ENCODE measurements around the gene RRAD.

DNA sequence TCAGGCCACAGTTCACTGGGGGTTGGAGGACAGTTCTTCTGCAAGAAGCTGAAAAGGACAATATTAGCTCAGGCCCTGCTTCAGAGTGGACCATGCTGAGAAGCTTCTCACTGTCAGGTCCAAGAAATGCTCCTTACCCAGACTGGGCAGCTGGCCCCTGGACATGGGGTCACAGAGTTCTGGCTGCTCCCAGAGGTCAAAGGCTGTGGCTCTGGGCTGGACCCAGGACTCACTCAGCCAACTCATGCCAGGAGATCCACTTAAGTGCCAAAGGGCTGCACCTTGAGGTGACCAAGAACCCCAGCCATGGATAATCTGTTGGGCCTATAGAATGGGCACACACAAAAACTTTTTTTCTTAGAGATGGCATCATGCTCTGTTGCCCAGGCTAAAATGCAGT is 14.0 kb upstream of the RRAD start:
- TF ChIP-seq POLR2AphosphoS5 (IDR thresholded peaks at IDR 0.05) (no peak), EZH2 (IDR thresholded peaks at IDR 0.05; ENCODE audit: borderline replicate concordance, insufficient read depth, low read length, poor library complexity, severe bottlenecking) (no peak), REST (IDR thresholded peaks at IDR 0.05; ENCODE audit: borderline replicate concordance) (no peak), MXI1 (conservative IDR thresholded peaks at IDR 0.05; ENCODE audit: poor library complexity, severe bottlenecking) (no peak), RAD21 (conservative IDR thresholded peaks at IDR 0.05) (no peak), CTCF (IDR thresholded peaks at IDR 0.05; ENCODE audit: poor library complexity, severe bottlenecking) (no peak), TAF1 (IDR thresholded peaks at IDR 0.05; ENCODE audit: low read depth) (no peak)
